Fibroblast of pulmonary artery (primary cell): ENCODE data around the gene PTPRJ.
A peak's percentile ranks its signal among the peaks of the same experiment; 100 is the strongest.

Experiments
- DNase-seq: peaks from one replicate; pipeline ENCODE4 v3.0.0-alpha.2; 2010; ENCODE audit warnings: low read depth
- H3K4me3 ChIP-seq: replicated peaks from 2 replicates; pipeline ENCODE4 v1.5.1; 2011; ENCODE audit warnings: low read depth, mild to moderate bottlenecking, control low read depth, low read length, moderate library complexity
- CTCF ChIP-seq: IDR thresholded peaks from 2 replicates; pipeline ENCODE4 v1.5.1; 2011; ENCODE audit warnings: mild to moderate bottlenecking, control low read depth, low read length, inconsistent platforms; ENCODE audit errors: missing control alignments

The PTPRJ gene

DNA sequence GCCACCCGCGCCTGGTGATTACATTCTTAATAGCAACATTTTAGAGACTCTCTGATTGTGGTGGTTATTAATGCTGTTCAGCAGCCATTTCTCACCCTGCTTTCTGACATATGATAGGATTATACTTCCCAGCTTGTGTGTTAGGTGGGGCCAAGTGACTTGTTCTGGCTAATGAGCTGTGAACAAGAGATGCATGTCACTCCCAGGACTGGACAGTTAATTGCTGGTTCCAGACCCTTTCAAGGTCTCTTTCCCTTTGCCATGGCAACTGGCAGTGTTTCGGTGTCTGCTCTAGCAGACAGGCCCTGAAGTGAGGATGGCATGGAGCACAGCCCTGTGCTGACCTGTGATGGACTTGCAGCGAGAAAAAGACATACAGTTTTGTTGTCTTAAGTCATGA lies 8.9 kb upstream of the PTPRJ start:
- no peak for TF ChIP-seq CTCF
- DNase-seq: no peak
- H3K4me3 ChIP-seq: no peak overlapping the region

DNA sequence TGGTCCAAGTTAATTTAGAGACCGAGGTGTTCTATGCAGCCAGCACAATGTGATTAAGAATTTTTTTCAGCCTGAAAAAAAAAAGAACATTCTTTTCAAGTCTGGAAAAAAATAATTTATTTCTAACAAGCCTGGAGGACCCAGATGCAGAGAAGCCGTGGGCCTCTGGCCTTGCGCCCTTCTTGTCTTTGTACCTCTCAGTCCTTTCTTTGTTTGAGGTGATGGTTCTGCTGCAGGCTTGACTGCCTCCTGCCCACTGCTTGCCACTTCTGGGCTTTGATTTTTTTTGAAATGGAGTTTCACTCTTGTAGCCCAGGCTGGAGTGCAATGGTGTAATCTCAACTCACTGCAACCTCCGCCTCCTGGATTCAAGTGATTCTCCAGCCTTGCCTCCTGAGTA lies 7.2 kb upstream of the PTPRJ start:
- no peak for DNase-seq
- H3K4me3 ChIP-seq: no peak overlapping the region
- no peak for TF ChIP-seq CTCF

GRCh38 chr11:47976931-47977330 lies 3.4 kb upstream of the PTPRJ start:
- no peak for TF ChIP-seq CTCF
- no peak overlapping the region for H3K4me3 ChIP-seq
- no peak for DNase-seq

GRCh38 chr11:47977623-47978022 lies 2.7 kb upstream of the PTPRJ start:
- H3K4me3 ChIP-seq: no peak overlapping the region

GRCh38 chr11:47979378-47980087 lies 826 bp upstream of the PTPRJ start:
- no peak for TF ChIP-seq CTCF
- peak overlapping the region; percentile 66 for H3K4me3 ChIP-seq
- DNase-seq: no peak

More at GRCh38 chr11:47977623-47978022, 2.7 kb upstream of the PTPRJ start:
- no peak for TF ChIP-seq CTCF
- DNase-seq: peak; percentile 29

DNA sequence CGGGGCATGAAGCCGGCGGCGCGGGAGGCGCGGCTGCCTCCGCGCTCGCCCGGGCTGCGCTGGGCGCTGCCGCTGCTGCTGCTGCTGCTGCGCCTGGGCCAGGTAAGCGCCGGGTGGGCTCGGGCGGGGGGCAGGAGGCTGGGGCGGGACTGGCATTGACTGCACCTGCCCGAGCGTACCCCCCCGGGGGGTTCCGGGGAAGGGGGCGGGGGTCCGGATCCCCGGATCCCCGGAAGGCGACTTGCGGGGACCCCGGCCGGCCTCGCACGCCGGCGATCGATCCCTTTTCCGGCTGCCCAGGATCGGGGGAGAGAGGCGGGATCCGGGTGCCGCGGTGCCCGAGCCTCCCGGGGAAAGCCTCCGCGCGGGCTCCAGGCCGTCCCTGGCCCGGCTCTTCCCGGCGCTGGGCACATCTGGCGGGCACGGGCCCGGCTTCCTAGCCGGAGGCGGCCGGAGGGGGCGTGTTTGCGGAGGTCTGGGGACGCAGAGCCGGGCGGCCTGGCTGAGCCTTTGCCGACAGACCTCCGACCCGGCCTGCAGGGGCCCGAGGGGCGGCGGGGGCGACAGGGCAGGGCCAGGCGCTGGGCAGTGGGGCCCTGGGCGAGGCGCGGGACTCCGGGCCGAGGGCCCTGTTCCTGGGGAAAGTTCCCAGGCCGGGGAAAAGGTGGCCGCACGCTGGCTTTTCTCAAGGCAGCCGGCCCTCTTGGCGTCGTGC lies 705 bp downstream of the PTPRJ start:
- H3K4me3 ChIP-seq: peak overlapping the region; percentile 66
- TF ChIP-seq CTCF: no peak
- DNase-seq: peak; percentile 41
